Measurements from ENCODE around the gene PDE6A. TPM values are rescaled to one million over a fixed set of nuclear protein-coding genes. Genes with fewer than 3 reads are reported as not detected.

PDE6A gene
- total and polyA plus RNA-seq, 2 donors (not counting 3 experiments of a cell fraction or from before 2014, with no cell fraction given), result not detected

DNA sequence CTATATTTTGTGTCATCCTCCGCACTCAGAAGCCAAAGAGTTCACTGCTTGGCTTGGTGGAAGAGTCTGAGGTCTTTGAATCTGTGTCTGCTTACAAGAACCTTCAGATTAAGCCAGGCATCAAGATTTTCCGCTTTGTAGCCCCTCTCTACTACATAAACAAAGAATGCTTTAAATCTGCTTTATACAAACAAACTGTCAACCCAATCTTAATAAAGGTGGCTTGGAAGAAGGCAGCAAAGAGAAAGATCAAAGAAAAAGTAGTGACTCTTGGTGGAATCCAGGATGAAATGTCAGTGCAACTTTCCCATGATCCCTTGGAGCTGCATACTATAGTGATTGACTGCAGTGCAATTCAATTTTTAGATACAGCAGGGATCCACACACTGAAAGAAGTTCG, 36.6 kb upstream of the PDE6A start:
- Histone ChIP-seq H3K9me3 (replicated peaks; ENCODE audit: control insufficient read depth, insufficient read depth, low read length) (no peaks in the 10 kb centered on the region), H4K20me1 (replicated peaks; ENCODE audit: control insufficient read depth, extremely low read depth, insufficient read depth, low read length) (no peaks in the 10 kb centered on the region), H3K4me1 (ENCODE audit: control insufficient read depth, extremely low read depth, insufficient read depth, low read length) (no peaks in the 10 kb centered on the region), H3K36me3 (ENCODE audit: control insufficient read depth in 2 of 2, extremely low read depth in 1 of 2, insufficient read depth in 2 of 2, low read length in 2 of 2) (peaks cover 2 to 5% of the 10 kb centered on the region in 2 experiments), H3K9ac (replicated peaks; ENCODE audit: extremely low read depth, insufficient read depth, low read length) (no peak overlapping the region), H3K9me1 (replicated peaks; ENCODE audit: control insufficient read depth, extremely low read depth, insufficient read depth, low read length) (no peaks in the 10 kb centered on the region), H3K27me3 (ENCODE audit: control insufficient read depth in 2 of 2, insufficient read depth in 2 of 2, low read length in 2 of 2) (no peaks in the 10 kb centered on the region), H3K79me2 (ENCODE audit: control insufficient read depth, insufficient read depth, low read length) (no peaks in the 10 kb centered on the region), H2AFZ (ENCODE audit: low read depth, low read length) (no peak overlapping the region), H3K27ac (ENCODE audit: insufficient read depth, low read depth, low read length) (no peak overlapping the region), H3K4me3 (replicated peaks in 1 of 3; ENCODE audit: insufficient read depth in 1 of 3, low read depth in 1 of 3, low read length in 3 of 3) (no peak overlapping the region), H3K4me2 (ENCODE audit: insufficient read depth, low read length) (no peak overlapping the region)
- BruUV-seq (replicated peaks), result no TSS peak
- TF ChIP-seq POLR2AphosphoS5 (IDR thresholded peaks at IDR 0.05; ENCODE audit: insufficient read depth, low read depth, low read length) (no peak), MYC (IDR thresholded peaks at IDR 0.05; ENCODE audit: low read depth, low read length) (no peak), GATA2 (IDR thresholded peaks at IDR 0.05; ENCODE audit: insufficient read depth, insufficient read length, low read depth, low read length) (no peak), EZH2 (IDR thresholded peaks at IDR 0.05; ENCODE audit: borderline replicate concordance, low read depth, low read length, severe bottlenecking) (no peak), FOS (IDR thresholded peaks at IDR 0.05; ENCODE audit: borderline replicate concordance, insufficient read depth, low read length) (no peak), JUN (IDR thresholded peaks at IDR 0.05; ENCODE audit: borderline replicate concordance, insufficient read depth, insufficient read length, low read depth) (no peak), POLR2A (IDR thresholded peaks at IDR 0.05; ENCODE audit: low read depth, low read length) (no peak)
- TF ChIP-seq, protein P1, sequence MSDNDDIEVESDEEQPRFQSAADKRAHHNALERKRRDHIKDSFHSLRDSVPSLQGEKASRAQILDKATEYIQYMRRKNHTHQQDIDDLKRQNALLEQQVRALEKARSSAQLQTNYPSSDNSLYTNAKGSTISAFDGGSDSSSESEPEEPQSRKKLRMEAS (IDR thresholded peaks at IDR 0.05; ENCODE audit: insufficient read depth, insufficient read length), result no peak
- TF ChIP-seq, protein P2, sequence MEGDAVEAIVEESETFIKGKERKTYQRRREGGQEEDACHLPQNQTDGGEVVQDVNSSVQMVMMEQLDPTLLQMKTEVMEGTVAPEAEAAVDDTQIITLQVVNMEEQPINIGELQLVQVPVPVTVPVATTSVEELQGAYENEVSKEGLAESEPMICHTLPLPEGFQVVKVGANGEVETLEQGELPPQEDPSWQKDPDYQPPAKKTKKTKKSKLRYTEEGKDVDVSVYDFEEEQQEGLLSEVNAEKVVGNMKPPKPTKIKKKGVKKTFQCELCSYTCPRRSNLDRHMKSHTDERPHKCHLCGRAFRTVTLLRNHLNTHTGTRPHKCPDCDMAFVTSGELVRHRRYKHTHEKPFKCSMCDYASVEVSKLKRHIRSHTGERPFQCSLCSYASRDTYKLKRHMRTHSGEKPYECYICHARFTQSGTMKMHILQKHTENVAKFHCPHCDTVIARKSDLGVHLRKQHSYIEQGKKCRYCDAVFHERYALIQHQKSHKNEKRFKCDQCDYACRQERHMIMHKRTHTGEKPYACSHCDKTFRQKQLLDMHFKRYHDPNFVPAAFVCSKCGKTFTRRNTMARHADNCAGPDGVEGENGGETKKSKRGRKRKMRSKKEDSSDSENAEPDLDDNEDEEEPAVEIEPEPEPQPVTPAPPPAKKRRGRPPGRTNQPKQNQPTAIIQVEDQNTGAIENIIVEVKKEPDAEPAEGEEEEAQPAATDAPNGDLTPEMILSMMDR (IDR thresholded peaks at IDR 0.05; ENCODE audit: extremely low read depth in 1 of 2, insufficient read depth in 1 of 2, low read depth in 1 of 2, low read length in 2 of 2), result no peak
- ChIA-PET POLR2A (no interaction called here), CTCF (interaction anchor here (0.8 to 4.5 kb wide), 5 partner anchors 10 to 345 kb away, joined by 3 to 38 read pairs (median 4); no protein-coding TSS in a partner anchor)
- intact Hi-C loops (cut with micrococcal nuclease), result no loop called here
- dilution Hi-C loops (cut with MboI; ENCODE audit: extremely low pct_ligation_motif_present, low sequenced_read_pairs), result no loop called here
- FAIRE-seq, result no peak
- no peak for DNase-seq (ENCODE audit: low read depth, low spot score)
